Measurements from ENCODE around the gene CARS1.

DNA sequence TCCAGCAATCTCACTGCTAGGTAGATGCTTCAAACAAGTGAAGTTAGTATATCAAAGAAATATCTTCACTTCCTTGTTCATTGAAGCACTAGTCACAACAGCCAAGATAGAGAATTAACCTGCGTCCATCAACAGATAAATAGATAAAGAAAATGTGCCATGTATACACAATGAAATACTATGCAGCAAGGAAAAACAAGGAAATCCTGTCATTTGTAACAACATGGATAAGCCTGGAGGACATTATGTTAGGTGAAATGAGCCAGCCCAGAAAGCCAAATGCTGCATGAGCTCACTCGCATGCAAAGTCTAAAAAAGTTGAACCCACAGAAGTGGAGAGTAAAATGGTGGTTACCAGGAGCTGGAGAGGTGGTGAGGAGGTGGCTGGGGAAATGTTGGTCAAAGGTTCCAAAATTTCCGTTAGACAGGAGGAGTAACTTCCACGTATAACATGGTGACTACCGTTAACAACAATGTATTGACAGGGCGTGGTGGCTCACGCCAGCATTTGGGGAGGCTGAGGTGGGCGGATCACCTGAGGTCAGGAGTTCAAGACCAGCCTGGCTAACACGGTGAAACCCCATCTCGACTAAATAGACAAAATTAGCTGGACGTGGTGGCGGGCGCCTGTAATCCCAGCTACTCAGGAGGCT is 23.6 kb upstream of the CARS1 start:
- TF ChIP-seq, protein P1, sequence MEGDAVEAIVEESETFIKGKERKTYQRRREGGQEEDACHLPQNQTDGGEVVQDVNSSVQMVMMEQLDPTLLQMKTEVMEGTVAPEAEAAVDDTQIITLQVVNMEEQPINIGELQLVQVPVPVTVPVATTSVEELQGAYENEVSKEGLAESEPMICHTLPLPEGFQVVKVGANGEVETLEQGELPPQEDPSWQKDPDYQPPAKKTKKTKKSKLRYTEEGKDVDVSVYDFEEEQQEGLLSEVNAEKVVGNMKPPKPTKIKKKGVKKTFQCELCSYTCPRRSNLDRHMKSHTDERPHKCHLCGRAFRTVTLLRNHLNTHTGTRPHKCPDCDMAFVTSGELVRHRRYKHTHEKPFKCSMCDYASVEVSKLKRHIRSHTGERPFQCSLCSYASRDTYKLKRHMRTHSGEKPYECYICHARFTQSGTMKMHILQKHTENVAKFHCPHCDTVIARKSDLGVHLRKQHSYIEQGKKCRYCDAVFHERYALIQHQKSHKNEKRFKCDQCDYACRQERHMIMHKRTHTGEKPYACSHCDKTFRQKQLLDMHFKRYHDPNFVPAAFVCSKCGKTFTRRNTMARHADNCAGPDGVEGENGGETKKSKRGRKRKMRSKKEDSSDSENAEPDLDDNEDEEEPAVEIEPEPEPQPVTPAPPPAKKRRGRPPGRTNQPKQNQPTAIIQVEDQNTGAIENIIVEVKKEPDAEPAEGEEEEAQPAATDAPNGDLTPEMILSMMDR (IDR thresholded peaks at IDR 0.05), result no peak
- TF ChIP-seq POLR2A (IDR thresholded peaks at IDR 0.05), result no peak

Measured in transverse colon (tissue), 3 donors.